WTC11 (cell line): ENCODE results near the gene TMEM120A. TPM values are rescaled to one million over a fixed set of nuclear protein-coding genes. Genes with fewer than 3 reads are reported as not detected.

Source experiments
- ATAC-seq: fragments of 200-7000 bp; cut with Tn5 transposase; 2 replicates; pipeline ENCODE4 v1.10.0; 2021; ENCODE audit warnings: mild to moderate bottlenecking, moderate library complexity
- CTCF ChIA-PET: fragments of 300-600 bp; sonication (Branson Sonifier 250); formaldehyde crosslinking; loops from one replicate; lab custom pipeline; 2021; ENCODE audit warnings: antibody characterized with exemption; lab: Charles Lee
- POLR2A ChIA-PET: fragments of 350-600 bp; sonication (Branson Sonifier 250); formaldehyde crosslinking; loops from one replicate; lab custom pipeline; 2021; ENCODE audit warnings: antibody characterized with exemption; lab: Charles Lee
- DNase-seq: peaks from one replicate; pipeline ENCODE4 v3.0.0; 2021; ENCODE audit warnings: low spot score
- H3K27ac Mint-ChIP-seq: 2 replicates; pipeline ENCODE4 v1.8.0; 2021; ENCODE audit warnings: mixed read lengths
- H3K27me3 Mint-ChIP-seq: 2 replicates; pipeline ENCODE4 v1.8.0; 2021; ENCODE audit warnings: low read depth, mild to moderate bottlenecking, moderate library complexity, mixed read lengths
- H3K36me3 Mint-ChIP-seq: 2 replicates; pipeline ENCODE4 v1.8.0; 2021; ENCODE audit warnings: mixed read lengths
- H3K4me1 Mint-ChIP-seq: 2 replicates; pipeline ENCODE4 v1.8.0; 2022; ENCODE audit warnings: mixed read lengths
- H3K4me3 Mint-ChIP-seq: 2 replicates; pipeline ENCODE4 v1.8.0; 2021; ENCODE audit warnings: mild to moderate bottlenecking, moderate library complexity, mixed read lengths
- H3K9me3 Mint-ChIP-seq: 2 replicates; pipeline ENCODE4 v1.8.0; 2021; ENCODE audit warnings: mixed read lengths
- ATF2 ChIP-seq: sonication (generic); formaldehyde crosslinking; IDR thresholded peaks from 2 replicates; pipeline ENCODE4 v1.8.1; 2022; ENCODE audit warnings: low read depth, missing genetic modification reagents, borderline replicate concordance
- ATF3 ChIP-seq: sonication (generic); formaldehyde crosslinking; conservative IDR thresholded peaks from 2 replicates; pipeline ENCODE4 v1.8.1; 2022; ENCODE audit warnings: mild to moderate bottlenecking, missing genetic modification reagents
- FOXJ3 ChIP-seq: sonication (generic); formaldehyde crosslinking; IDR thresholded peaks from 2 replicates; pipeline ENCODE4 v1.9.0; 2021; ENCODE audit warnings: missing genetic modification reagents, mild to moderate bottlenecking, borderline replicate concordance
- FOXK1 ChIP-seq: sonication (generic); formaldehyde crosslinking; IDR thresholded peaks from 2 replicates; pipeline ENCODE4 v1.8.0; 2022; ENCODE audit warnings: mild to moderate bottlenecking, moderate library complexity, missing genetic modification reagents
- GTF2I ChIP-seq: fragments of 250-450 bp; sonication (Bioruptor Pico); conservative IDR thresholded peaks from 2 replicates; pipeline ENCODE4 v1.4.0; 2021; ENCODE audit warnings: mild to moderate bottlenecking
- JAZF1 ChIP-seq: fragments of 250-450 bp; sonication (Bioruptor Pico); IDR thresholded peaks from 2 replicates; pipeline ENCODE4 v1.9.0; 2021; ENCODE audit warnings: moderate library complexity, mild to moderate bottlenecking, inconsistent platforms
- MXD4 ChIP-seq: fragments of 250-450 bp; sonication (Bioruptor Pico); IDR thresholded peaks from 2 replicates; pipeline ENCODE4 v1.8.0; 2021; ENCODE audit warnings: mild to moderate bottlenecking, moderate library complexity, borderline replicate concordance
- MYBL2 ChIP-seq: sonication (generic); formaldehyde crosslinking; IDR thresholded peaks from 2 replicates; pipeline ENCODE4 v1.8.1; 2023; ENCODE audit warnings: mild to moderate bottlenecking, moderate library complexity, missing genetic modification reagents
- NFATC4 ChIP-seq: fragments of 250-450 bp; sonication (Bioruptor Pico); IDR thresholded peaks from 2 replicates; pipeline ENCODE4 v1.9.0; 2021; ENCODE audit warnings: mild to moderate bottlenecking
- NFYB ChIP-seq: sonication (generic); formaldehyde crosslinking; conservative IDR thresholded peaks from 2 replicates; pipeline ENCODE4 v1.8.0; 2022; ENCODE audit warnings: low read depth, missing genetic modification reagents
- NR2C2 ChIP-seq: sonication (generic); formaldehyde crosslinking; IDR thresholded peaks from 2 replicates; pipeline ENCODE4 v1.8.0; 2022; ENCODE audit warnings: mild to moderate bottlenecking, missing genetic modification reagents
- OVOL2 ChIP-seq: fragments of 250-450 bp; sonication (Bioruptor Pico); IDR thresholded peaks from 2 replicates; pipeline ENCODE4 v1.9.0; 2021; ENCODE audit warnings: mild to moderate bottlenecking, borderline replicate concordance
- RELA ChIP-seq: sonication (generic); formaldehyde crosslinking; IDR thresholded peaks from 2 replicates; pipeline ENCODE4 v1.8.1; 2022; ENCODE audit warnings: missing genetic modification reagents, mild to moderate bottlenecking, borderline replicate concordance
- TCF7 ChIP-seq: sonication (generic); formaldehyde crosslinking; IDR thresholded peaks from 2 replicates; pipeline ENCODE4 v1.8.0; 2022; ENCODE audit warnings: mild to moderate bottlenecking, low read depth, missing genetic modification reagents, moderate library complexity
- TP53 ChIP-seq: sonication (generic); formaldehyde crosslinking; IDR thresholded peaks from 2 replicates; pipeline ENCODE4 v1.8.1; 2023; ENCODE audit warnings: mild to moderate bottlenecking, missing genetic modification reagents
- ZNF396 ChIP-seq: fragments of 250-450 bp; sonication (Bioruptor Pico); IDR thresholded peaks from 2 replicates; pipeline ENCODE4 v1.8.0; 2021; ENCODE audit warnings: mild to moderate bottlenecking, moderate library complexity, borderline replicate concordance
- ZNF423 ChIP-seq: fragments of 250-450 bp; sonication (Bioruptor Pico); IDR thresholded peaks from 2 replicates; pipeline ENCODE4 v2.1.2; 2022; ENCODE audit warnings: mild to moderate bottlenecking, moderate library complexity
- ZNF512 ChIP-seq: sonication (generic); formaldehyde crosslinking; IDR thresholded peaks from 2 replicates; pipeline ENCODE4 v1.8.1; 2022; ENCODE audit warnings: missing genetic modification reagents, borderline replicate concordance
- ZSCAN18 ChIP-seq: fragments of 250-450 bp; sonication (Bioruptor Pico); IDR thresholded peaks from 2 replicates; pipeline ENCODE4 v2.1.2; 2022; ENCODE audit warnings: mild to moderate bottlenecking, moderate library complexity
- total RNA-seq: library from RNA; stranded (reverse); gene quantifications from 3 replicates; pipeline ENCODE4 v1.2.3, GENCODE V29; 2021
- TF ChIP-seq, protein P1 (sequence below): sonication (generic); formaldehyde crosslinking; IDR thresholded peaks from 2 replicates; pipeline ENCODE4 v1.8.1; 2023; ENCODE audit warnings: mild to moderate bottlenecking, missing genetic modification reagents
- TF ChIP-seq, protein P2 (sequence below): sonication (generic); formaldehyde crosslinking; IDR thresholded peaks from 2 replicates; pipeline ENCODE4 v1.8.0; 2022; ENCODE audit warnings: missing genetic modification reagents
- TF ChIP-seq, protein P3 (sequence below): sonication (generic); formaldehyde crosslinking; IDR thresholded peaks from 2 replicates; pipeline ENCODE4 v1.8.1; 2022; ENCODE audit warnings: mild to moderate bottlenecking, missing genetic modification reagents, moderate library complexity, borderline replicate concordance

Gene TMEM120A
- total RNA-seq, 1 experiment from 2014 or later, result 21.9 TPM

DNA sequence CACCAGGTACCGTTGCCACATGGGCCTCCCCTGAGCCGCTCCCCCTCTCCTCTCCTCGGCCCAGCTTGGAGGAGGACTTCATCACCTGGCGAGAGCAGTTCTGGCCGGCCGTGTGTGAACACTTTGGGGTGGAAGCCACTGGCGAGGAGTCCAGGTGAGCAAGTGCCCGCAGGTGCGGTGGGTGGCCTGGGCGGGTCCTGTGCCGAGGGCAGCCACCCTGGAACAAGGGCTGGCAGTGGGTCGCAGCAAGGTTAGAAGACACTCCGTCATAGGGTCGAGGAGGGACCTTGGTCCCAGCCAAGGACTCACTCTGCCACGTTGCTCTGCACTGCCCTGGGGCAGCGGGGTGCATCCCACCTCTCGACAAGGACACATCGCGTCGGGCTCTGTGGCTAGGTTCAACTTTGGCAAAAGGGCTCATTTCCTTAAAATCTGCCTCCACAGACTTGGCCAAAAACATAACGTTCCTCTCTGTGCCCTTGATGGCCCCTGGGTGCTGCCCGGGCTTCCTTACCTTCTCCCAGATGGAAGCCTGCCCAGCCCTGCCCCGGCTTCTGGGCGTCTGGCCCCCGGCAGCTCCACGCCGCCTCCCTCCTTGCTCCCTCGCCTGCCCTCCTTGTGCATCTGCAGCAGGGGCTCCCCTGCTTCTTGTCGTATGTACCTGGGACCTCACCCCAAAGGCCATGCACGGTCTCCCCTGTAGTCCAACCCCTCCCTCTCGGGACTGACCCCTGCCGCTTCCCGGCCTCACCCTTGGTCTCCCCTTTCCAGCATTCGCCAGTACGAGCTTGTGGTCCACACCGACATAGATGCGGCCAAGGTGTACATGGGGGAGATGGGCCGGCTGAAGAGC, 12.7 kb downstream of the TMEM120A start:
- Mint-ChIP-seq H3K9me3 (no peaks in the 10 kb centered on the region), H3K36me3 (peaks cover 10% of the 10 kb centered on the region), H3K4me1 (no peaks in the 10 kb centered on the region)
- DNase-seq (no peak), ATAC-seq (no peak)
- no peak for TF ChIP-seq JAZF1 (CRISPR knock-in tag)
- TF ChIP-seq TP53, result no peak
- no peak for TF ChIP-seq MXD4 (CRISPR knock-in tag)
- no peak for TF ChIP-seq TCF7 (CRISPR knock-in tag)
- no peak for TF ChIP-seq FOXJ3 (CRISPR knock-in tag)
- TF ChIP-seq GTF2I, result no peak
- no peak for TF ChIP-seq NFYB (CRISPR knock-in tag)
- no peak for TF ChIP-seq RELA (CRISPR knock-in tag)
- TF ChIP-seq ZSCAN18 (CRISPR knock-in tag), result no peak
- no peak for TF ChIP-seq ZNF396 (CRISPR knock-in tag)
- TF ChIP-seq, protein P1, sequence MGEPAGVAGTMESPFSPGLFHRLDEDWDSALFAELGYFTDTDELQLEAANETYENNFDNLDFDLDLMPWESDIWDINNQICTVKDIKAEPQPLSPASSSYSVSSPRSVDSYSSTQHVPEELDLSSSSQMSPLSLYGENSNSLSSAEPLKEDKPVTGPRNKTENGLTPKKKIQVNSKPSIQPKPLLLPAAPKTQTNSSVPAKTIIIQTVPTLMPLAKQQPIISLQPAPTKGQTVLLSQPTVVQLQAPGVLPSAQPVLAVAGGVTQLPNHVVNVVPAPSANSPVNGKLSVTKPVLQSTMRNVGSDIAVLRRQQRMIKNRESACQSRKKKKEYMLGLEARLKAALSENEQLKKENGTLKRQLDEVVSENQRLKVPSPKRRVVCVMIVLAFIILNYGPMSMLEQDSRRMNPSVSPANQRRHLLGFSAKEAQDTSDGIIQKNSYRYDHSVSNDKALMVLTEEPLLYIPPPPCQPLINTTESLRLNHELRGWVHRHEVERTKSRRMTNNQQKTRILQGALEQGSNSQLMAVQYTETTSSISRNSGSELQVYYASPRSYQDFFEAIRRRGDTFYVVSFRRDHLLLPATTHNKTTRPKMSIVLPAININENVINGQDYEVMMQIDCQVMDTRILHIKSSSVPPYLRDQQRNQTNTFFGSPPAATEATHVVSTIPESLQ, result no peak
- TF ChIP-seq ATF2, result no peak
- TF ChIP-seq NFATC4 (CRISPR knock-in tag), result no peak
- no peak for TF ChIP-seq MYBL2 (CRISPR knock-in tag)
- TF ChIP-seq, all 79 proteins: peak for 0
- POLR2A ChIA-PET, result no interaction called here
- Mint-ChIP-seq H3K27ac (no peak overlapping the region), H3K4me3 (no peak overlapping the region), H3K27me3 (no peaks in the 10 kb centered on the region)
- CTCF ChIA-PET, result interaction anchor here (0.8 to 1.4 kb wide), 3 partner anchors 9 to 38 kb away, joined by 3 to 5 read pairs (median 3); no protein-coding TSS in a partner anchor

DNA sequence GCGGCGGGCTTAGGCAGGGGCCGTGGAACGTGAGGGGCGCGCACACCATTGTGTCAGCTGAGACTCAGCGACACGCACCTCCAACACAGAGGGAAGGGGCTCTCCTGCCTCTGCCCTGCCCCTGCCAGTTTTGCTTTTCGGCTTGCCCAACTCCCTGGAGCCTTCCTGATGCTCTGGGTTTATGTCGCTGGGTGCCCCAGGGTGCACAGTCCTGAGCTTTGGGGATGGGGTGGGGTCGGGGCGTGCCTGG, 13.3 kb downstream of the TMEM120A start:
- Mint-ChIP-seq H3K9me3 (no peaks in the 10 kb centered on the region), H3K4me3 (no peak overlapping the region), H3K4me1 (no peaks in the 10 kb centered on the region), H3K27ac (no peak overlapping the region), H3K27me3 (no peaks in the 10 kb centered on the region), H3K36me3 (peaks cover 8% of the 10 kb centered on the region)
- ATAC-seq (no peak), DNase-seq (no peak)
- POLR2A ChIA-PET, result no interaction called here
- CTCF ChIA-PET, result interaction anchor here (1.4 kb wide), 1 partner anchor 9 kb away, joined by 5 read pairs; no protein-coding TSS in a partner anchor
- TF ChIP-seq NR2C2 (CRISPR knock-in tag) (no peak), ZSCAN18 (CRISPR knock-in tag) (no peak), OVOL2 (CRISPR knock-in tag) (no peak), TCF7 (CRISPR knock-in tag) (no peak), ATF3 (CRISPR knock-in tag) (no peak), ZNF423 (no peak), ZNF512 (CRISPR knock-in tag) (no peak), FOXK1 (no peak)
- TF ChIP-seq, protein P2, sequence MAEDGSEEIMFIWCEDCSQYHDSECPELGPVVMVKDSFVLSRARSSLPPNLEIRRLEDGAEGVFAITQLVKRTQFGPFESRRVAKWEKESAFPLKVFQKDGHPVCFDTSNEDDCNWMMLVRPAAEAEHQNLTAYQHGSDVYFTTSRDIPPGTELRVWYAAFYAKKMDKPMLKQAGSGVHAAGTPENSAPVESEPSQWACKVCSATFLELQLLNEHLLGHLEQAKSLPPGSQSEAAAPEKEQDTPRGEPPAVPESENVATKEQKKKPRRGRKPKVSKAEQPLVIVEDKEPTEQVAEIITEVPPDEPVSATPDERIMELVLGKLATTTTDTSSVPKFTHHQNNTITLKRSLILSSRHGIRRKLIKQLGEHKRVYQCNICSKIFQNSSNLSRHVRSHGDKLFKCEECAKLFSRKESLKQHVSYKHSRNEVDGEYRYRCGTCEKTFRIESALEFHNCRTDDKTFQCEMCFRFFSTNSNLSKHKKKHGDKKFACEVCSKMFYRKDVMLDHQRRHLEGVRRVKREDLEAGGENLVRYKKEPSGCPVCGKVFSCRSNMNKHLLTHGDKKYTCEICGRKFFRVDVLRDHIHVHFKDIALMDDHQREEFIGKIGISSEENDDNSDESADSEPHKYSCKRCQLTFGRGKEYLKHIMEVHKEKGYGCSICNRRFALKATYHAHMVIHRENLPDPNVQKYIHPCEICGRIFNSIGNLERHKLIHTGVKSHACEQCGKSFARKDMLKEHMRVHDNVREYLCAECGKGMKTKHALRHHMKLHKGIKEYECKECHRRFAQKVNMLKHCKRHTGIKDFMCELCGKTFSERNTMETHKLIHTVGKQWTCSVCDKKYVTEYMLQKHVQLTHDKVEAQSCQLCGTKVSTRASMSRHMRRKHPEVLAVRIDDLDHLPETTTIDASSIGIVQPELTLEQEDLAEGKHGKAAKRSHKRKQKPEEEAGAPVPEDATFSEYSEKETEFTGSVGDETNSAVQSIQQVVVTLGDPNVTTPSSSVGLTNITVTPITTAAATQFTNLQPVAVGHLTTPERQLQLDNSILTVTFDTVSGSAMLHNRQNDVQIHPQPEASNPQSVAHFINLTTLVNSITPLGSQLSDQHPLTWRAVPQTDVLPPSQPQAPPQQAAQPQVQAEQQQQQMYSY (CRISPR knock-in tag), result no peak
- TF ChIP-seq, protein P3, sequence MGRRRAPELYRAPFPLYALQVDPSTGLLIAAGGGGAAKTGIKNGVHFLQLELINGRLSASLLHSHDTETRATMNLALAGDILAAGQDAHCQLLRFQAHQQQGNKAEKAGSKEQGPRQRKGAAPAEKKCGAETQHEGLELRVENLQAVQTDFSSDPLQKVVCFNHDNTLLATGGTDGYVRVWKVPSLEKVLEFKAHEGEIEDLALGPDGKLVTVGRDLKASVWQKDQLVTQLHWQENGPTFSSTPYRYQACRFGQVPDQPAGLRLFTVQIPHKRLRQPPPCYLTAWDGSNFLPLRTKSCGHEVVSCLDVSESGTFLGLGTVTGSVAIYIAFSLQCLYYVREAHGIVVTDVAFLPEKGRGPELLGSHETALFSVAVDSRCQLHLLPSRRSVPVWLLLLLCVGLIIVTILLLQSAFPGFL (CRISPR knock-in tag), result no peak
